ENCODE data around the gene R3HCC1L. TPM values are rescaled to one million over a fixed set of nuclear protein-coding genes. Genes with fewer than 3 reads are reported as not detected.
"Not testable (repeated sequence)": the region's sequence is repeated elsewhere in the genome, so short reads cannot be mapped to it uniquely, and the experiment has no call there.

Gene R3HCC1L
- polyA plus RNA-seq, 1 donor from 2014 or later: 12.8 TPM

GRCh38 chr10:98136775-98137174, 2.3 kb downstream of the R3HCC1L start:
- not testable (repeated sequence) for H3K9me2 ChIP-seq (ENCODE audit: insufficient read depth, low read length); H3K9me3 ChIP-seq (ENCODE audit: low read length); H3K27me3 ChIP-seq (ENCODE audit: insufficient read depth, low read depth, low read length); H3K36me3 ChIP-seq (ENCODE audit: insufficient read depth, low read length); H3K4me3 ChIP-seq (ENCODE audit: low read length); H3F3A ChIP-seq (ENCODE audit: insufficient read depth, low read length, poor library complexity, severe bottlenecking); H3K27ac ChIP-seq (ENCODE audit: low read length); H4K20me1 ChIP-seq (ENCODE audit: insufficient read depth); H2AFZ ChIP-seq (ENCODE audit: low read depth, low read length); H3K9ac ChIP-seq (ENCODE audit: low read length); H3K4me2 ChIP-seq (ENCODE audit: low read length)
- peaks cover 21% of the 10 kb centered on the region for H3K79me2 ChIP-seq (replicated peaks; ENCODE audit: insufficient read depth, low read length)

- Histone ChIP-seq H3K9me2 (ENCODE audit: insufficient read depth, low read length) (no peaks in the 10 kb centered on the region), H3K4me3 (ENCODE audit: low read length) (no peak overlapping the region), H3K27me3 (ENCODE audit: insufficient read depth, low read depth, low read length) (no peaks in the 10 kb centered on the region), H3K36me3 (ENCODE audit: insufficient read depth, low read length) (no peaks in the 10 kb centered on the region), H3K9ac (ENCODE audit: low read length) (no peak overlapping the region), H3K9me3 (ENCODE audit: low read length) (no peaks in the 10 kb centered on the region), H3K4me2 (ENCODE audit: low read length) (no peak overlapping the region), H3K79me2 (replicated peaks; ENCODE audit: insufficient read depth, low read length) (peaks cover 21% of the 10 kb centered on the region), H4K20me1 (ENCODE audit: insufficient read depth) (no peaks in the 10 kb centered on the region), H3F3A (ENCODE audit: insufficient read depth, low read length, poor library complexity, severe bottlenecking) (no peaks in the 10 kb centered on the region), H3K27ac (ENCODE audit: low read length) (no peak overlapping the region), H2AFZ (ENCODE audit: low read depth, low read length) (no peak overlapping the region)
- no peak for TF ChIP-seq POLR2AphosphoS5 (IDR thresholded peaks at IDR 0.05)
Measured at GRCh38 chr10:98138031-98138430, 3.6 kb downstream of the R3HCC1L start.

- no peaks in the 10 kb centered on the region for H3K36me3 ChIP-seq (ENCODE audit: insufficient read depth, low read length)
- no peak overlapping the region for H3K27ac ChIP-seq (ENCODE audit: low read length)
- H3K9me2 ChIP-seq (ENCODE audit: insufficient read depth, low read length): no peaks in the 10 kb centered on the region
- H3K27me3 ChIP-seq (ENCODE audit: insufficient read depth, low read depth, low read length): no peaks in the 10 kb centered on the region
- H4K20me1 ChIP-seq (ENCODE audit: insufficient read depth): no peaks in the 10 kb centered on the region
- H3K9me3 ChIP-seq (ENCODE audit: low read length): no peaks in the 10 kb centered on the region
- H3K4me3 ChIP-seq (ENCODE audit: low read length): no peak overlapping the region
- H3K4me2 ChIP-seq (ENCODE audit: low read length): no peak overlapping the region
- no peak overlapping the region for H2AFZ ChIP-seq (ENCODE audit: low read depth, low read length)
- H3K9ac ChIP-seq (ENCODE audit: low read length): no peak overlapping the region
- H3K79me2 ChIP-seq (replicated peaks; ENCODE audit: insufficient read depth, low read length): peaks cover 21% of the 10 kb centered on the region
- no peak for TF ChIP-seq SMC3 (conservative IDR thresholded peaks at IDR 0.05; ENCODE audit: poor library complexity)
- peak; percentile 28 for TF ChIP-seq POLR2AphosphoS5 (IDR thresholded peaks at IDR 0.05)
- no peaks in the 10 kb centered on the region for H3F3A ChIP-seq (ENCODE audit: insufficient read depth, low read length, poor library complexity, severe bottlenecking)
Measured at GRCh38 chr10:98139431-98139830, 5.0 kb downstream of the R3HCC1L start.

GRCh38 chr10:98141484-98142073, 7.1 kb downstream of the R3HCC1L start:
- H4K20me1 ChIP-seq (ENCODE audit: insufficient read depth): no peaks in the 10 kb centered on the region
- H3K79me2 ChIP-seq (replicated peaks; ENCODE audit: insufficient read depth, low read length): peaks cover 16% of the 10 kb centered on the region

More at GRCh38 chr10:98141484-98142073, 7.1 kb downstream of the R3HCC1L start:
- Histone ChIP-seq H3K9me3 (ENCODE audit: low read length) (no peaks in the 10 kb centered on the region), H2AFZ (ENCODE audit: low read depth, low read length) (no peak overlapping the region), H3K27me3 (ENCODE audit: insufficient read depth, low read depth, low read length) (no peaks in the 10 kb centered on the region), H3K9me2 (ENCODE audit: insufficient read depth, low read length) (no peaks in the 10 kb centered on the region), H3K27ac (ENCODE audit: low read length) (no peak overlapping the region), H3K9ac (ENCODE audit: low read length) (no peak overlapping the region), H3K4me2 (ENCODE audit: low read length) (no peak overlapping the region), H3K36me3 (ENCODE audit: insufficient read depth, low read length) (no peaks in the 10 kb centered on the region), H3F3A (ENCODE audit: insufficient read depth, low read length, poor library complexity, severe bottlenecking) (no peaks in the 10 kb centered on the region), H3K4me3 (ENCODE audit: low read length) (no peak overlapping the region)
- TF ChIP-seq EP300 (conservative IDR thresholded peaks at IDR 0.05; ENCODE audit: poor library complexity, severe bottlenecking) (no peak), SMC3 (conservative IDR thresholded peaks at IDR 0.05; ENCODE audit: poor library complexity) (no peak), CTCF (IDR thresholded peaks at IDR 0.05; ENCODE audit: poor library complexity, severe bottlenecking) (no peak), POLR2AphosphoS5 (IDR thresholded peaks at IDR 0.05) (no peak), EZH2 (IDR thresholded peaks at IDR 0.05; ENCODE audit: borderline replicate concordance, insufficient read depth, low read length, poor library complexity, severe bottlenecking) (no peak), RAD21 (conservative IDR thresholded peaks at IDR 0.05) (no peak), TAF1 (IDR thresholded peaks at IDR 0.05; ENCODE audit: low read depth) (no peak)

All from neural cell (in vitro differentiated cells).